Sigmoid colon (tissue), 7 donors: Measurements from ENCODE around the gene PXT1. TPM values are rescaled to one million over a fixed set of nuclear protein-coding genes. Genes with fewer than 3 reads are reported as not detected.
A peak's percentile ranks its signal among the peaks of the same experiment; 100 is the strongest.

ENCODE experiments used
- DNase-seq: peaks from one replicate; pipeline ENCODE4 v3.0.0-alpha.2; 2019
- H3K27ac ChIP-seq, 4 donors: fragments of 200-600 bp; sonication (generic); one replicate each; pipeline ENCODE4 v1.5.1; 2016 to 2019; ENCODE audit warnings: mild to moderate bottlenecking in 1 of 4
- H3K27me3 ChIP-seq, 3 donors: fragments of 200-600 bp; sonication (generic); one replicate each; pipeline ENCODE4 v1.5.1; 2019; ENCODE audit warnings: mild to moderate bottlenecking in 1 of 3
- H3K36me3 ChIP-seq, 4 donors: fragments of 200-600 bp; sonication (generic); one replicate each; pipeline ENCODE4 v1.5.1; 2016 to 2019
- H3K4me1 ChIP-seq, 4 donors: fragments of 200-600 bp; sonication (generic); one replicate each; pipeline ENCODE4 v1.5.1; 2017 to 2019
- H3K4me3 ChIP-seq, 4 donors: fragments of 200-600 bp; sonication (generic); one replicate each; pipeline ENCODE4 v1.5.1; 2017 to 2019; ENCODE audit warnings: mild to moderate bottlenecking in 2 of 4, moderate library complexity in 1 of 4
- H3K9me3 ChIP-seq, 4 donors: fragments of 200-600 bp in 3 of 4; sonication (generic) in 3 of 4; one replicate each; pipeline versions ENCODE4 v1.5.1 to v1.6.1; 2013 to 2019
- EP300 ChIP-seq, 4 donors: sonication (generic); formaldehyde crosslinking; IDR thresholded peaks; one replicate each; pipeline ENCODE4 v1.6.1; 2017; ENCODE audit warnings: antibody characterized with exemption in 4 of 4
- POLR2A ChIP-seq, 2 donors: fragments of 450-650 bp; IDR thresholded peaks; one replicate each; pipeline ENCODE4 v1.6.1; 2016; ENCODE audit warnings: antibody characterized with exemption in 2 of 2, mild to moderate bottlenecking in 2 of 2, moderate library complexity in 2 of 2
- POLR2AphosphoS5 ChIP-seq, 4 donors: sonication (generic); formaldehyde crosslinking; IDR thresholded peaks; one replicate each; pipeline ENCODE4 v1.6.1; 2017; ENCODE audit warnings: antibody characterized with exemption in 4 of 4
- WGBS, 2 donors: extraction: QIAGEN DNeasy Blood & Tissue Kit; methylation state at CpG; one replicate each; pipeline ENCODE4 v1.1.7; 2013; 5-methylcytosine and 5-hydroxymethylcytosine counted together
- intact Hi-C: fragments of 100-400 bp; cut with DNase I; formaldehyde crosslinking; loops from one replicate; pipeline ENCODE4 v1.15.1; 2023
- polyA plus RNA-seq, 3 donors: library from polyadenylated mRNA; stranded (reverse); fragments of 200-250 nt; gene quantifications; one replicate each; pipeline ENCODE4 v1.2.3, GENCODE V29; 2013
- small RNA-seq, 3 donors: library from RNA; depleted of rRNA; stranded (forward); fragments of <200 nt; gene quantifications; one replicate each; pipeline ENCODE3, GENCODE V24; 2016
- total RNA-seq, 4 donors: library from RNA; depleted of rRNA; stranded (reverse); fragments of >200 nt; gene quantifications; one replicate each; pipeline ENCODE4 v1.1.0, GENCODE V29; 2016
- TF ChIP-seq, protein P1 (sequence below), 4 experiments: fragments of 450-650 bp in 3 of 4; fragments of 200-600 bp in 1 of 4; IDR thresholded peaks; one replicate each; pipeline ENCODE4 v1.5.1; 2016 to 2019; ENCODE audit warnings: antibody characterized with exemption in 4 of 4, mild to moderate bottlenecking in 3 of 4, moderate library complexity in 2 of 4
- donor health status: healthy with polysubstance abuse.
- donor health status: Bipolar disorder and iron deficiency.
- donor health status: healthy.

PXT1 gene
- total and polyA plus RNA-seq, 7 donors = not detected

DNA sequence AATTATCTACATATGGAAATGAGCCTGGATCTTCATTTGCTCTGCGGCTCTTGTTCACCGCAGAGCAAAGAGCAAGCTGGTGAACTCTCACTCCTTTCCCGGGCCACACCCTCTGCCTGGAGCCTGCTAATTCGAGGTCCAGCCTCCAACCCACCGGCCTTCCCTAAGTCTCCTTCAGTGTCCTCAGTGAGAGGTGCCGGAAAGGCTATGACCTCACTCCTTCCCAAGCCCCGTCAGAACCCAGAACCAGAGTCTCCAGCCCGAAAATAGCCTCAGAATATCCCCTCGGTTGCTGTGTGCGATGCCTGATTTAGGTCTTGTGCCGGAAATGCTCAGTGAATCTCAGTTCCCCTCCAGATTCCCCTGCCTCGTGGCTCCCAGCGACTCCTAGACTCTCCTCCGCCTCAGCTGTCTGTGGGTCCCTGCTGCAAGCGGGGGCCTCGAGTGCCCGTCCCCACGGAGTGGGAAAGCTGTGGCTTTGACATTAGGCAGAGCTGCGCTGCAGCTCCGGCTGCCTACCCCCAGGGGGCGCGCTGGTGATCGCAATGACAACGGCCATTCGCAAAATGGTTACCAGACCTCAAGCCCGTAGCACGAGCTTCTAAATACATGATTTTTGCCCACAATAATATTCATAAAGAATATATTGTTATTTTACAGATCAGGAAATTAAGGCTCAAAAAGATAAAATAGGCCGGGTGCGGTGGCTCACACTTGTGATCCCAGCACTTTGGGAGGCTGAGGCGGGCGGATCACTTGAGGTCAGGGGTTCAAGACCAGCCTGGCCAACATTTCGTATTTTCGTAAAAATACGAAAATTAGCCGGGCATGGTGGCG, 101.8 kb downstream of the PXT1 start:
- 18 to 23% methylated on average over 36 of the region's 36 CpGs for WGBS, 2 donors
- peak; percentile 83 for DNase-seq

More for the DNA sequence above, 101.8 kb downstream of the PXT1 start:
- intact Hi-C loops = no loop called here
- no peaks in the 10 kb centered on the region for H3K9me3 ChIP-seq
- TF ChIP-seq POLR2AphosphoS5 (IDR thresholded peaks at IDR 0.05) = peak in 2 of 4 donors; percentile 51 to 62
- no peak for TF ChIP-seq POLR2A (IDR thresholded peaks at IDR 0.05)
- TF ChIP-seq, protein P1, sequence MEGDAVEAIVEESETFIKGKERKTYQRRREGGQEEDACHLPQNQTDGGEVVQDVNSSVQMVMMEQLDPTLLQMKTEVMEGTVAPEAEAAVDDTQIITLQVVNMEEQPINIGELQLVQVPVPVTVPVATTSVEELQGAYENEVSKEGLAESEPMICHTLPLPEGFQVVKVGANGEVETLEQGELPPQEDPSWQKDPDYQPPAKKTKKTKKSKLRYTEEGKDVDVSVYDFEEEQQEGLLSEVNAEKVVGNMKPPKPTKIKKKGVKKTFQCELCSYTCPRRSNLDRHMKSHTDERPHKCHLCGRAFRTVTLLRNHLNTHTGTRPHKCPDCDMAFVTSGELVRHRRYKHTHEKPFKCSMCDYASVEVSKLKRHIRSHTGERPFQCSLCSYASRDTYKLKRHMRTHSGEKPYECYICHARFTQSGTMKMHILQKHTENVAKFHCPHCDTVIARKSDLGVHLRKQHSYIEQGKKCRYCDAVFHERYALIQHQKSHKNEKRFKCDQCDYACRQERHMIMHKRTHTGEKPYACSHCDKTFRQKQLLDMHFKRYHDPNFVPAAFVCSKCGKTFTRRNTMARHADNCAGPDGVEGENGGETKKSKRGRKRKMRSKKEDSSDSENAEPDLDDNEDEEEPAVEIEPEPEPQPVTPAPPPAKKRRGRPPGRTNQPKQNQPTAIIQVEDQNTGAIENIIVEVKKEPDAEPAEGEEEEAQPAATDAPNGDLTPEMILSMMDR (IDR thresholded peaks at IDR 0.05) = peak; percentile 67 to 95 (median 94)
- no peak for TF ChIP-seq EP300 (IDR thresholded peaks at IDR 0.05)
- no peaks in the 10 kb centered on the region for H3K36me3 ChIP-seq
- peaks cover 0 to 13% (median 5%) of the 10 kb centered on the region in 4 donors for H3K4me1 ChIP-seq
- H3K27me3 ChIP-seq = peaks cover 0 to 2% (median 0%) of the 10 kb centered on the region in 3 donors
- peak overlapping the region in 3 of 4 donors; percentile 12 to 35 (median 14) for H3K4me3 ChIP-seq
- H3K27ac ChIP-seq = peak overlapping the region in 2 of 4 donors; percentile 12 to 30

Small RNA genes lying within 50 kb of the gene (small RNA-seq; reads per million reads assigned to genes)
- 0 reads per million in 3 donors for gene RN7SL502P

Other genes starting within 250 kb of the PXT1 start
- gene BRPF3, start 246.1 kb downstream of the PXT1 start, total RNA-seq = 10 to 100 TPM; 11.2 to 35.3 (median 23.6) TPM
- gene BRPF3, start 246.1 kb downstream of the PXT1 start, polyA plus RNA-seq = 10 to 100 TPM; 24.9 to 41.8 (median 36.6) TPM
- gene PNPLA1, start 172.8 kb downstream of the PXT1 start, total RNA-seq = not detected
- gene PNPLA1, start 172.8 kb downstream of the PXT1 start, polyA plus RNA-seq = under 1 TPM in 2 of 3 donors, not detected in 1; 0.20 to 0.46 TPM
- not detected for gene BNIP5, start 106.0 kb downstream of the PXT1 start, total RNA-seq
- 1 to 10 TPM; 5.5 to 9.0 (median 8.6) TPM for gene BNIP5, start 106.0 kb downstream of the PXT1 start, polyA plus RNA-seq
- 1 to 10 TPM in 1 of 4 donors, under 1 TPM in 2, not detected in 1; 0.36 to 2.2 (median 0.55) TPM for gene ETV7, start 55.2 kb downstream of the PXT1 start, total RNA-seq
- 10 to 100 TPM in 1 of 3 donors, 1 to 10 TPM in 2; 3.6 to 11.6 (median 6.5) TPM for gene ETV7, start 55.2 kb downstream of the PXT1 start, polyA plus RNA-seq
- gene KCTD20, start 146 bp upstream of the PXT1 start, total RNA-seq = 10 to 100 TPM; 48.5 to 71.3 (median 50.8) TPM
- 10 to 100 TPM; 12.0 to 19.6 (median 12.0) TPM for gene KCTD20, start 146 bp upstream of the PXT1 start, polyA plus RNA-seq
- 10 to 100 TPM; 25.8 to 46.3 (median 33.1) TPM for gene STK38, start 104.6 kb upstream of the PXT1 start, total RNA-seq
- gene STK38, start 104.6 kb upstream of the PXT1 start, polyA plus RNA-seq = 10 to 100 TPM; 33.6 to 47.8 (median 42.1) TPM
- 100 to 1,000 TPM; 101 to 168 (median 122) TPM for gene SRSF3, start 151.5 kb upstream of the PXT1 start, total RNA-seq
- gene SRSF3, start 151.5 kb upstream of the PXT1 start, polyA plus RNA-seq = 100 to 1,000 TPM; 144 to 292 (median 165) TPM
- 100 to 1,000 TPM in 1 of 4 donors, 10 to 100 TPM in 3; 35.7 to 390 (median 49.7) TPM for gene CDKN1A, start 235.9 kb upstream of the PXT1 start, total RNA-seq
- 100 to 1,000 TPM; 255 to 429 (median 404) TPM for gene CDKN1A, start 235.9 kb upstream of the PXT1 start, polyA plus RNA-seq